ENCODE data around the gene MAP3K7CL. TPM values are rescaled to one million over a fixed set of nuclear protein-coding genes. Genes with fewer than 3 reads are reported as not detected.
"Not testable (repeated sequence)": the region's sequence is repeated elsewhere in the genome, so short reads cannot be mapped to it uniquely, and the experiment has no call there.

Gene MAP3K7CL
- total RNA-seq, 1 donor from 2014 or later = 93.1 TPM

GRCh38 chr21:29159842-29160241, 29.4 kb downstream of the MAP3K7CL start:
- TF ChIP-seq, protein P1, sequence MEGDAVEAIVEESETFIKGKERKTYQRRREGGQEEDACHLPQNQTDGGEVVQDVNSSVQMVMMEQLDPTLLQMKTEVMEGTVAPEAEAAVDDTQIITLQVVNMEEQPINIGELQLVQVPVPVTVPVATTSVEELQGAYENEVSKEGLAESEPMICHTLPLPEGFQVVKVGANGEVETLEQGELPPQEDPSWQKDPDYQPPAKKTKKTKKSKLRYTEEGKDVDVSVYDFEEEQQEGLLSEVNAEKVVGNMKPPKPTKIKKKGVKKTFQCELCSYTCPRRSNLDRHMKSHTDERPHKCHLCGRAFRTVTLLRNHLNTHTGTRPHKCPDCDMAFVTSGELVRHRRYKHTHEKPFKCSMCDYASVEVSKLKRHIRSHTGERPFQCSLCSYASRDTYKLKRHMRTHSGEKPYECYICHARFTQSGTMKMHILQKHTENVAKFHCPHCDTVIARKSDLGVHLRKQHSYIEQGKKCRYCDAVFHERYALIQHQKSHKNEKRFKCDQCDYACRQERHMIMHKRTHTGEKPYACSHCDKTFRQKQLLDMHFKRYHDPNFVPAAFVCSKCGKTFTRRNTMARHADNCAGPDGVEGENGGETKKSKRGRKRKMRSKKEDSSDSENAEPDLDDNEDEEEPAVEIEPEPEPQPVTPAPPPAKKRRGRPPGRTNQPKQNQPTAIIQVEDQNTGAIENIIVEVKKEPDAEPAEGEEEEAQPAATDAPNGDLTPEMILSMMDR (IDR thresholded peaks at IDR 0.05) = no peak
- no peaks in the 10 kb centered on the region for H3K27me3 Mint-ChIP-seq (ENCODE audit: low read depth)
- H3K9me3 Mint-ChIP-seq (ENCODE audit: low read depth) = no peaks in the 10 kb centered on the region
- H3K4me1 Mint-ChIP-seq (ENCODE audit: low read depth) = peaks cover 52% of the 10 kb centered on the region
- no peak for DNase-seq (ENCODE audit: low spot score)
- no peak overlapping the region for H3K27ac Mint-ChIP-seq (ENCODE audit: unreplicated experiment)
- H3K36me3 Mint-ChIP-seq (ENCODE audit: low read depth) = peaks cover 7% of the 10 kb centered on the region
- no peak overlapping the region for H3K4me3 Mint-ChIP-seq (ENCODE audit: unreplicated experiment)

- not testable (repeated sequence) for DNase-seq (ENCODE audit: low spot score)
- H3K4me1 Mint-ChIP-seq (ENCODE audit: low read depth) = peaks cover 45% of the 10 kb centered on the region
- H3K27ac Mint-ChIP-seq (ENCODE audit: unreplicated experiment) = peak overlapping the region; percentile 99
Measured at GRCh38 chr21:29162825-29163224, 32.4 kb downstream of the MAP3K7CL start.

GRCh38 chr21:29163341-29164115, 33.1 kb downstream of the MAP3K7CL start:
- no peaks in the 10 kb centered on the region for H3K27me3 Mint-ChIP-seq (ENCODE audit: low read depth)
- H3K4me1 Mint-ChIP-seq (ENCODE audit: low read depth) = peaks cover 48% of the 10 kb centered on the region
- no peaks in the 10 kb centered on the region for H3K9me3 Mint-ChIP-seq (ENCODE audit: low read depth)
- peaks cover 16% of the 10 kb centered on the region for H3K36me3 Mint-ChIP-seq (ENCODE audit: low read depth)
- TF ChIP-seq, protein P1 (IDR thresholded peaks at IDR 0.05) = no peak
- no peak overlapping the region for H3K4me3 Mint-ChIP-seq (ENCODE audit: unreplicated experiment)
- H3K27ac Mint-ChIP-seq (ENCODE audit: unreplicated experiment) = peak overlapping the region; percentile 99
- DNase-seq (ENCODE audit: low spot score) = no peak

More at GRCh38 chr21:29162825-29163224, 32.4 kb downstream of the MAP3K7CL start:
- H3K9me3 Mint-ChIP-seq (ENCODE audit: low read depth); H3K27me3 Mint-ChIP-seq (ENCODE audit: low read depth); H3K4me3 Mint-ChIP-seq (ENCODE audit: unreplicated experiment): not testable (repeated sequence)
- peaks cover 16% of the 10 kb centered on the region for H3K36me3 Mint-ChIP-seq (ENCODE audit: low read depth)

DNA sequence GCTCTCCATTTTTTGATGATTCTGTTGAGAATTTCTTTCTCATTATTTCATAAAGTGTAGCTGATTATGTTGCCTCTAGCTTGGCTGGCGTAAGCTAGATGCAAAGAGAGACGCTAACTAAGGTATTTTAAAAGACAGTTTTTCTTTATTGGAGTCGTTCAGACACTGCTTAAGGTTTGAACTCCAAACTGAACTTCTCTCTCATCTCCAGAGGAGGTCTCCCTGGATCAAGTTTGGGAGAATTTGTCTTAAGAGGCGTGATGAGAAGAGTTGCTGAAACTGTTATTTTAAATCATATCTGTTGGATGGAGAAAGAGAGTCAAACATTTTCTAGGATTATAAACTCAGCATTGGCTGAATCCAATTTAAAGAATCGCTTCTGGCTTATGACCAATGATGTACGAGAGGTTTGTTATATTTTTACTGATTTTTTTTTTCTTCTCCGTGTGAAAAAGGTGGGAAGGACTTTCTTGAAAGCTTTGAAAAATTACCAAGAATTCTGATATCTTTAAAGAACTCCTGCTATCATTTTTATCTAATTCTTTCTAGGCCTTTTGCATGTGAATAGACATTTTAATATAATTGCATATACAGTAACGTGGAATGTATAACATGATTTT, 34.0 kb downstream of the MAP3K7CL start:
- H3K4me3 Mint-ChIP-seq (ENCODE audit: unreplicated experiment) = no peak overlapping the region
- peaks cover 50% of the 10 kb centered on the region for H3K4me1 Mint-ChIP-seq (ENCODE audit: low read depth)
- H3K36me3 Mint-ChIP-seq (ENCODE audit: low read depth) = peaks cover 16% of the 10 kb centered on the region
- H3K9me3 Mint-ChIP-seq (ENCODE audit: low read depth) = no peaks in the 10 kb centered on the region
- no peak for DNase-seq (ENCODE audit: low spot score)
- TF ChIP-seq, protein P1 (IDR thresholded peaks at IDR 0.05) = peak; percentile 95
- H3K27ac Mint-ChIP-seq (ENCODE audit: unreplicated experiment) = peak overlapping the region; percentile 99
- H3K27me3 Mint-ChIP-seq (ENCODE audit: low read depth) = no peaks in the 10 kb centered on the region

- Mint-ChIP-seq H3K27ac (ENCODE audit: unreplicated experiment) (no peak overlapping the region), H3K4me3 (ENCODE audit: unreplicated experiment) (no peak overlapping the region), H3K27me3 (ENCODE audit: low read depth) (no peaks in the 10 kb centered on the region), H3K4me1 (ENCODE audit: low read depth) (peaks cover 59% of the 10 kb centered on the region), H3K36me3 (ENCODE audit: low read depth) (peaks cover 12% of the 10 kb centered on the region), H3K9me3 (ENCODE audit: low read depth) (no peaks in the 10 kb centered on the region)
- TF ChIP-seq, protein P1 (IDR thresholded peaks at IDR 0.05) = no peak
- no peak for DNase-seq (ENCODE audit: low spot score)
Measured at GRCh38 chr21:29166323-29166722, 35.9 kb downstream of the MAP3K7CL start.

Data from chondrocyte (in vitro differentiated cells).